Inferior parietal cortex (tissue), 1 donor: Measurements from ENCODE around the gene TM4SF5.
A peak's percentile ranks its signal among the peaks of the same experiment; 100 is the strongest.
"Not testable (repeated sequence)": the region's sequence is repeated elsewhere in the genome, so short reads cannot be mapped to it uniquely, and the experiment has no call there.

Experiments used
- DNase-seq: peaks from one replicate; pipeline ENCODE4 v3.0.0-alpha.2; 2016; ENCODE audit errors: extremely low spot score

The TM4SF5 gene

DNA sequence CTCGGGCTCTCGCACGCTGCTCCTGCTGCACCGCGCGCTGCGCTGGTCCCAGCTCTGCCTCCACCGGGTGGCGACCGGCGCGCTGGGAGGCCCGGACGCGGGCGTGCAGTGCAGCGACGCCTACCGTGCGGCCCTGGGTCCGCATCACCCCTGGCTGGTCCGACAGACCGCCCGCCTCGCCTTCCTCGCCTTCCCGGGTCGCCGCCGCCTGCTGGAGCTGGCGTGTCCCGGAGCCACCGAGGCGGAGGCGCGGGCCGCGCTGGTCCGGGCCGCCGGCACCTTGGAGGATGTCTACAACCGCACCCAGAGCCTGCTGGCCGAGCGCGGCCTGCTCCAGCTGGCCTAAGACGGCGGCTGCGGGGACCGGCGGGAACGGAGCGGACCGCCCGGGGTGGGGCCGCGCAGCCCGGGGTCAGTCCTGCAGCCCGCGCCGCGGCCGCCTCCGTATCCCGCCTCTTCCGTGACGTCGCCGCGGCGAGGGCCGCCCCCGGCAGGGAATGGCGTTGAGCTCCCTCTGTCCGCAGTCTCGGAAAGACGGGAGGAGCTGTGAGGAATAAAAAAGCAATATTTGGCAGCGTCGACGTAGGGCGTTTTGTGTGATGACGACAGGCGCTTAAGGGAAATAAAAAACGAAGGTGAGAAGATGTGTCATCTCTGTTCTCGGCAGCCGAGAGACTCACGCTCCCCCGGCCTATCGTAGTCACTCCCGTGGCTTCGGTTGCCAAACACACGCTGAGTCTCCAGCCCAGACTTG, 18.4 kb downstream of the TM4SF5 start:
- peak; percentile 86 for DNase-seq

GRCh38 chr17:4790705-4791088, 19.0 kb downstream of the TM4SF5 start:
- no peak for DNase-seq

- DNase-seq, result no peak
These were observed 23.5 kb downstream of the TM4SF5 start for GRCh38 chr17:4795168-4795567.

DNA sequence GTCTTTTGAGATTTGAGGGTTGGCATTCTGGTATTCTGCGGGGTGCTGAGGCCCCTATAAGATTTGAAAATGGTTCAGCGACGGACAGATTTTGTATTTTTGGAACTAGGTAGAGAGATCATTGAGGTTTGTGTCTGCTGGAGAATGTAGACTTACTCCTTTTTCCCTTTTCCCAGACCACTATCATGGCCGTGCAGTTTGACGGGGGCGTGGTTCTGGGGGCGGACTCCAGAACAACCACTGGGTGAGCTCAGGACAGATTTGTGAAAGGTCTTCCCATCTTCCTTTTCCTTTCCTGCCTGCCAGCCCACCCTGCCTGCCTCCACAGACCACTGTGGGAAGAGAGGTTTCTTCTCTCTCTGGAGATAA, 24.9 kb downstream of the TM4SF5 start:
- DNase-seq, result no peak

DNA sequence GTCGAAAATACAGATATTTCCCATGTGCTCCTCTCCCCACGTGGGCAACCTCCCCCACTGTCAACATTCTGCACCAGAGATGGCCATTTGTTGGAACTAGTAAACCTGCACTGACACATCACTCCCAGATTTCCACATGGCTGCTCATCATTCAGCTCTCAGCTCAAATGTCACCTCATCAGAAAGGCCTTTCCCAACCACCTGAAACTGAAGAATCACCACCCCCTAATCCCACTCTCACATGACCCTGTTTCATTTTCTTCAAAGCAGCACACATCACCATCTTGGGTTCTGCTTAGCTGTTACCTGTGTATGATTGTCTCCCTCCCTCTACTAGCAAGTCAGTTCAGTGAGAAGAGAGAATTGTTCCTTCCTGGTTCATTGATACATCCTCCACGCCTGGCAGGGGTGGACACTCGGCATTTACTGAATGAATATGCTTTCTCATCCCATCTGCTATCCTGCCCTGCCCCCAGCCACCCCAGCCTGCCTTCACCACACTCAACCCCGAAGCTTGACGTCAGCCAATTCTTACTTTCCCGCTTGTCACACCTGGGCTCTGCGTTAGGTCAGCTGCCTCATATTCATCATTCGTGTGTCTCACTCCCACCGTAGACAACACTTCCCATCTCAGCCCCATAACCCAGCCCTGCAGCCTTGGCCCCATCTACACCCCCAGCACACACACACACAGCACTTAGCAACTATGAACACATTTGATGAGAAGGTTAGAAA, 28.9 kb downstream of the TM4SF5 start:
- DNase-seq, result no peak

DNA sequence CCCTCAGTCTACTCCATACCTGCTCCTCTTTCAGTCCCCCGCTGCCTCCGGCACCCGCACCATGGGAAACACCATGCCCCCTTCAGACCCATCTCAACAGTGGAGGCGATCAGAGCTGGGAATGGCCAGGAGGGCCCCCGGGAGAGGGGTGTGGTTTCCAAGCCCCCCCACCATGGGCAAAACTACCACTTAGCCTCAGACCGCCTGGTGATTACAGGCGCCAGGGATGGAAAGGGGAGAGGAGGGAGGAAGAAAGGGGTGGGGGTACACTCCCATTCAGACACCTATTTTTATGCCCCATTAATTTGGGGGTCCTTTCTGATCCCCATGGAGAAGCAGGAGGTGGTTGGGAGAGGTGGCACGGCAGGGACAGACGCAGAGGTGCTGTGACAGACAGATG, 30.5 kb downstream of the TM4SF5 start, which contains the start of gene C17orf114:
Gene C17orf114, minus strand, starts transcription at position 101 of the 400 bp plus-strand sequence.
- no peak for DNase-seq

- DNase-seq, result no peak
These were observed 34.7 kb downstream of the TM4SF5 start for GRCh38 chr17:4806456-4806776.

DNA sequence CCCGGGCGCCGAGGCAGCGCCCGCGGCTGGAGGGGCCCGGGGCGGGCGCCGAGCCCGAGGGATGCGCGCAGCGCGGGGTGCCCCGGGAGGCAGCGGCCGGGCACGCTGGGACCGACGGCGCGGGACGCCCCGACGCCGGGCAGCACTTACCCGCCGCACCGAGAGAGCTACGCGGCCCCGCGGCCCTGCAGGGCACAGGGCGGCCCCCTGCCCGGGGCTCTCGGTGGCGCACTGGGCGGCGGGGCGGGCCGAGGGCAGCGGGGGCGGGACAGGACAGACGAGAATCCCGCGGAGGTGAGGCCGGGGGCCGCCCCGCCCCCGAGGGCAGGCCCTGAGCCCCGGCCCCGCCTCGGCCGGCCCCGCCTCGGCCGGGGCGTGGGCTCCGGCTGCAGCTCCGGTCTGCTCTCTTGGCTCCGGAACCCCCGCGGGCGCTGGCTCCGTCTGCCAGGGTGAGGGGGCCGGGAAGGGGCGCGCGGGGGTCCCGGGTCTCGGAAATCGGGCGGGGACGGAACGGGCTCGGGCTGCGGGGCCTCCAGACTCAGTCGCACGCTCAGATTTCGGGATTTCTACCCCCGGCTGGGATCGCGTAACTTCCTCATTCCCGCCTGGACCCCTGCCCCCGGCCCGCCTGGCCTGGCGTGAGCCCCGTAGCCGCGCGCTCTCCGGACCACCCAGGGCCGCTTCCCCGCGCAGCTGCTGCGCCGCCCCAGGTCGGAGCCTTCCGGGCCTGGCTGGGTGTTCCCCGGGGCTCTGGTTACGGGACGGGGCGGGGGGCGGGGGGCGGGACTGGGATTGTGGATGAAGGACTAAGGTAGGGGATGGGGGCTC, 35.3 kb downstream of the TM4SF5 start, which contains the start of gene PLD2:
Gene PLD2, plus strand, starts transcription at position 376 of the 828 bp plus-strand sequence. CDS start 621 bp downstream, outside the sequence.
- DNase-seq, result peak; percentile 46

DNA sequence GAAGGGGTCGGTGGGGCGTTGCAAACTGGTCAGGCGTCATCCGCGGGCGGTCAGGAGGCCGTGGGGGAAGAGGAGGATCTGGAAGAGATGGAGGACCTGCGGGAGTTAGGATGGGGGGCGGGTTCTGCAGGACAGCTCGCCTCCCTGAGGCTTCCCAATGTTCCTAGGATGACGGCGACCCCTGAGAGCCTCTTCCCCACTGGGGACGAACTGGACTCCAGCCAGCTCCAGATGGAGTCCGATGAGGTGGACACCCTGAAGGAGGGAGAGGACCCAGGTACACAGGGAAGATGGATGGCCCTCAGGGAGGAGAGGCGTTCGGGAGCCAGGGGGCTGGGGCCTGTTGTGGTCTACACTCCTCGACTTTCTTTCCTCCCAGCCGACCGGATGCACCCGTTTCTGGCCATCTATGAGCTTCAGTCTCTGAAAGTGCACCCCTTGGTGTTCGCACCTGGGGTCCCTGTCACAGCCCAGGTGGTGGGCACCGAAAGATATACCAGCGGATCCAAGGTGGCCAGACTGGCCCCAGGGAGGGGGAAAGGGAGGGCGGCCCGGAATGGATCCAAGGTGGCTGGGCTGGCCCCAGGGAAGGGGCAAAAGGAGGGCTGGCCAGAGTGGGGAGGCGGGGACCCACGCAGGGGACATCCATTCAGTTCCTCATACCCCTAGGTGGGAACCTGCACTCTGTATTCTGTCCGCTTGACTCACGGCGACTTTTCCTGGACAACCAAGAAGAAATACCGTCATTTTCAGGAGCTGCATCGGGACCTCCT, 36.1 kb downstream of the TM4SF5 start:
- no peak for DNase-seq

- peak; percentile 56 for DNase-seq
These were observed 36.7 kb downstream of the TM4SF5 start for GRCh38 chr17:4808378-4808767.

DNA sequence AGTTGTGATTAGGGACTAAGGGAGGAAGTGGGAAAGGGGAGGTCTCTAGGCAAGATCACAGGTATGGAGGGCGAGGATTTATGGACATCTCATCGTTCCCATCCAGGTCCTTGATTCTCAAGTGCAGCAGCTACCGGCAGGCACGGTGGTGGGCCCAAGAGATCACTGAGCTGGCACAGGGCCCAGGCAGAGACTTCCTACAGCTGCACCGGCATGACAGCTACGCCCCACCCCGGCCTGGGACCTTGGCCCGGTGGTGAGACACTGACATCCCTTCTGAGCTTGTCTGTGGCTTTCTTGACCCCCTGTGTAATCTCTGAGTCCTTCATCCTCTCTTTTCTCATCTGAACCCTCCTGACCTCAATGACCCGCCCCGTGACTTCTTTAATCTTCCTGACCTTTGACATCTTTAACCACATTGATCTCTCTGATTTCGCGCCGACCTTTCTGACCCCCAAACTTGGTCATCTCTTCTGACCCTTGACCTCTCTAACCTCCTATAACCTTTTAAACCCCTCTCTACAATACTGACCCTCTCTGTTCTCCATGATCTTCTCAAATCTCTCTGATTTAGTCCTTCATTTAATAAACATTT, 39.1 kb downstream of the TM4SF5 start:
- no peak for DNase-seq

GRCh38 chr17:4811471-4811870, 39.8 kb downstream of the TM4SF5 start:
- DNase-seq, result no peak

DNA sequence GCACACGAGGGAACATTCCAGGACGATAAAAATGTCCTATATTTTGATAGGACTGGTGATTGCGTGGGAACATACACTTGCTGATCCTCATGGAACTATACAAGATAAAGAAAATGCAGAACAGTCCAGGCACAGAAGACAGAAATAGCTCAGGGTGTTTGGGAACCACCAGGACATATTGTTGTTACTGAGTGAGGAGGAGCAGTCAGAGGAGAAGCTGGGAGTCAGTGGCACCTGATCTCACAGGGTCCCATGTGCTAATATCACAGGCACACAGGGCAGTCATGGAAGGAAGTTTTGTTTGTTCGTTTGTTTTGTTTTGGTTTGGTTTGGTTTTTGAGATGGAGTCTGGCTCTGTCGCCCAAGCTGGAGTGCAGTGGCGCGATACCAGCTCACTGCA, 41.0 kb downstream of the TM4SF5 start:
- DNase-seq, result no peak

- no peak for DNase-seq
These were observed 43.5 kb downstream of the TM4SF5 start for GRCh38 chr17:4815043-4815675.

- no peak for DNase-seq
These were observed 45.1 kb downstream of the TM4SF5 start for GRCh38 chr17:4816826-4817225.

GRCh38 chr17:4818276-4818675, 46.6 kb downstream of the TM4SF5 start:
- DNase-seq, result no peak

GRCh38 chr17:4822835-4823234, 51.1 kb downstream of the TM4SF5 start:
- no peak for DNase-seq

GRCh38 chr17:4823373-4824089, 51.8 kb downstream of the TM4SF5 start:
- DNase-seq, result no peak

DNA sequence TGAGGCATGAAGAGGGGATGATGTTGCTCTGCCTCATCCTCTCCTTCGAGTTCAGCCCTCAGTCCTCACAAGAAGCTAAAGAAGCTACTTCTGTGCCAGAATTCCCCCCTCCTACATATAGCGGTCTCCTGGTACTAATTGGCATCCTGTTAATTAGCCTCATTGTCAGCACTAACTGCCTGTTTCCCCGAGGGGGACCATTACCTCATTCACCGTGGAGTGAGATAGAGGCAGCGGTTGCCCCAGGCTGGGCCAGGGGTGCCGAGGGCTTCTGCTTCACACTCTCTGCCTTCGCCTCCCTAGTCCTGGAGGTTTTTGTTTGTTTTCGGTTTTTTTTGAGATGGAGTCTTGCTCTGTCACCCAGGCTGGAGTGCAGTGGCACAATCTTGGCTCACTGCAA, 55.7 kb downstream of the TM4SF5 start:
- no peak for DNase-seq

GRCh38 chr17:4832829-4833177, 61.1 kb downstream of the TM4SF5 start:
- not testable (repeated sequence) for DNase-seq
